MM.1S (cell line): ENCODE results near the gene GALNT10.

ENCODE experiments used
- DNase-seq: peaks from one replicate; pipeline ENCODE4 v3.0.0-alpha.2; 2015
- H2AFZ ChIP-seq: fragments of 300-600 bp; sonication (generic); 2 replicates; pipeline ENCODE4 v1.6.0; 2016; ENCODE audit warnings: antibody characterized with exemption, low read length
- H3F3A ChIP-seq: fragments of 300-600 bp; sonication (generic); 2 replicates; pipeline ENCODE4 v1.6.1; 2016; ENCODE audit warnings: mild to moderate bottlenecking, antibody characterized with exemption, low read length, moderate library complexity, mixed read lengths; ENCODE audit not compliant: insufficient read depth
- H3K27ac ChIP-seq: fragments of 300-600 bp; sonication (generic); 2 replicates; pipeline ENCODE4 v1.5.1; 2016; ENCODE audit warnings: mild to moderate bottlenecking, low read length
- H3K27me3 ChIP-seq: fragments of 300-600 bp; sonication (generic); replicated peaks from 2 replicates; pipeline ENCODE4 v1.6.0; 2016; ENCODE audit warnings: low read length; ENCODE audit not compliant: insufficient read depth
- H3K36me3 ChIP-seq: fragments of 300-600 bp; sonication (generic); replicated peaks from 2 replicates; pipeline ENCODE4 v1.6.1; 2016; ENCODE audit warnings: mild to moderate bottlenecking, low read length, mixed read lengths; ENCODE audit not compliant: insufficient read depth
- H3K4me1 ChIP-seq: fragments of 300-600 bp; sonication (generic); 2 replicates; pipeline ENCODE4 v1.6.1; 2016; ENCODE audit warnings: low read length, mixed read lengths
- H3K4me2 ChIP-seq: fragments of 300-600 bp; sonication (generic); 2 replicates; pipeline ENCODE4 v1.6.0; 2016; ENCODE audit warnings: low read depth, low read length
- H3K4me3 ChIP-seq: fragments of 300-600 bp; sonication (generic); 2 replicates; pipeline ENCODE4 v1.5.1; 2016; ENCODE audit warnings: low read length, mixed read lengths
- H3K79me2 ChIP-seq: fragments of 300-600 bp; sonication (generic); 2 replicates; pipeline ENCODE4 v1.6.1; 2016; ENCODE audit warnings: mixed run types, low read length, mixed read lengths
- H3K9ac ChIP-seq: fragments of 300-600 bp; sonication (generic); 2 replicates; pipeline ENCODE4 v1.6.1; 2016; ENCODE audit warnings: low read length, mixed read lengths
- H3K9me2 ChIP-seq: fragments of 300-600 bp; sonication (generic); replicated peaks from 2 replicates; pipeline ENCODE4 v1.6.1; 2016; ENCODE audit warnings: mild to moderate bottlenecking, low read length, mixed read lengths; ENCODE audit not compliant: insufficient read depth
- H3K9me3 ChIP-seq: fragments of 300-600 bp; sonication (generic); replicated peaks from 2 replicates; pipeline ENCODE4 v1.6.1; 2016; ENCODE audit warnings: mild to moderate bottlenecking, low read length, mixed read lengths; ENCODE audit not compliant: insufficient read depth
- H4K20me1 ChIP-seq: fragments of 300-600 bp; sonication (generic); 2 replicates; pipeline ENCODE4 v1.6.1; 2016; ENCODE audit warnings: mild to moderate bottlenecking, low read length, moderate library complexity, mixed read lengths; ENCODE audit not compliant: insufficient read depth
- CTCF ChIP-seq: fragments of 300-600 bp; sonication (generic); IDR thresholded peaks from 2 replicates; pipeline ENCODE4 v1.5.1; 2016; ENCODE audit warnings: antibody characterized with exemption, low read length, mixed read lengths
- EZH2 ChIP-seq: fragments of 300-600 bp; sonication (generic); optimal IDR thresholded peaks from 2 replicates; pipeline ENCODE3; 2017; ENCODE audit warnings: low read depth, mild to moderate bottlenecking, antibody characterized with exemption, low read length, mixed read lengths
- EZH2phosphoT487 ChIP-seq: fragments of 300-600 bp; sonication (generic); IDR thresholded peaks from 2 replicates; pipeline ENCODE4 v1.6.1; 2018; ENCODE audit warnings: antibody characterized with exemption, low read length

The GALNT10 gene

GRCh38 chr5:154196955-154197652 lies 6.6 kb downstream of the GALNT10 start:
- Histone ChIP-seq H3K4me3 (no peak overlapping the region), H3K36me3 (no peaks in the 10 kb centered on the region), H2AFZ (no peak overlapping the region), H3K4me2 (no peak overlapping the region), H3K9me3 (no peaks in the 10 kb centered on the region), H3K79me2 (peaks cover 77% of the 10 kb centered on the region), H3K27ac (no peak overlapping the region), H3K4me1 (peaks cover 6% of the 10 kb centered on the region), H3K9ac (no peak overlapping the region), H4K20me1 (0 out of 2 replicates have a peak, but pooled peaks cover 6% of the 10 kb centered on the region), H3F3A (no peaks in the 10 kb centered on the region; the same call in 1 of the 2 replicates), H3K27me3 (no peaks in the 10 kb centered on the region), H3K9me2 (no peaks in the 10 kb centered on the region)
- TF ChIP-seq EZH2phosphoT487 (no peak), CTCF (peak; percentile 17; the same call in 1 of the 2 replicates), EZH2 (no peak)
- peak; percentile 12 for DNase-seq

- H3K4me3 ChIP-seq, result no peak overlapping the region
- H2AFZ ChIP-seq, result no peak overlapping the region
- peaks cover 77% of the 10 kb centered on the region for H3K79me2 ChIP-seq
- no peak overlapping the region for H3K4me2 ChIP-seq
- no peaks in the 10 kb centered on the region for H3K36me3 ChIP-seq
- no peak for TF ChIP-seq EZH2
- no peak for TF ChIP-seq CTCF
- no peak for TF ChIP-seq EZH2phosphoT487
- no peak for DNase-seq
- no peaks in the 10 kb centered on the region for H3K9me3 ChIP-seq
- H3K27ac ChIP-seq, result no peak overlapping the region
- no peaks in the 10 kb centered on the region for H3K9me2 ChIP-seq
- no peak overlapping the region for H3K9ac ChIP-seq
- no peaks in the 10 kb centered on the region for H3K27me3 ChIP-seq
- peaks cover 10% of the 10 kb centered on the region for H3K4me1 ChIP-seq
- H4K20me1 ChIP-seq, result no peaks in the 10 kb centered on the region
- no peaks in the 10 kb centered on the region; the same call in 1 of the 2 replicates for H3F3A ChIP-seq
Observed at GRCh38 chr5:154197801-154198491, 7.4 kb downstream of the GALNT10 start.

- no peaks in the 10 kb centered on the region for H3K36me3 ChIP-seq
- TF ChIP-seq CTCF, result no peak
- TF ChIP-seq EZH2, result no peak
- no peak for TF ChIP-seq EZH2phosphoT487
- peaks cover 16% of the 10 kb centered on the region for H3K4me1 ChIP-seq
- H3F3A ChIP-seq, result no peaks in the 10 kb centered on the region; the same call in 1 of the 2 replicates
- DNase-seq, result no peak
- H3K4me3 ChIP-seq, result no peak overlapping the region
- H3K9me2 ChIP-seq, result no peaks in the 10 kb centered on the region
- H3K79me2 ChIP-seq, result peaks cover 77% of the 10 kb centered on the region
- no peak overlapping the region for H3K27ac ChIP-seq
- H3K9ac ChIP-seq, result no peak overlapping the region
- no peak overlapping the region for H2AFZ ChIP-seq
- no peaks in the 10 kb centered on the region for H3K27me3 ChIP-seq
- H3K9me3 ChIP-seq, result no peaks in the 10 kb centered on the region
- H4K20me1 ChIP-seq, result no peaks in the 10 kb centered on the region
- no peak overlapping the region for H3K4me2 ChIP-seq
Observed at GRCh38 chr5:154198611-154199230, 8.2 kb downstream of the GALNT10 start.
